ENCODE data around the gene EFS. TPM values are rescaled to one million over a fixed set of nuclear protein-coding genes. Genes with fewer than 3 reads are reported as not detected.

Gene EFS, protein sequence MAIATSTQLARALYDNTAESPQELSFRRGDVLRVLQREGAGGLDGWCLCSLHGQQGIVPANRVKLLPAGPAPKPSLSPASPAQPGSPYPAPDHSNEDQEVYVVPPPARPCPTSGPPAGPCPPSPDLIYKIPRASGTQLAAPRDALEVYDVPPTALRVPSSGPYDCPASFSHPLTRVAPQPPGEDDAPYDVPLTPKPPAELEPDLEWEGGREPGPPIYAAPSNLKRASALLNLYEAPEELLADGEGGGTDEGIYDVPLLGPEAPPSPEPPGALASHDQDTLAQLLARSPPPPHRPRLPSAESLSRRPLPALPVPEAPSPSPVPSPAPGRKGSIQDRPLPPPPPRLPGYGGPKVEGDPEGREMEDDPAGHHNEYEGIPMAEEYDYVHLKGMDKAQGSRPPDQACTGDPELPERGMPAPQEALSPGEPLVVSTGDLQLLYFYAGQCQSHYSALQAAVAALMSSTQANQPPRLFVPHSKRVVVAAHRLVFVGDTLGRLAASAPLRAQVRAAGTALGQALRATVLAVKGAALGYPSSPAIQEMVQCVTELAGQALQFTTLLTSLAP
- not detected in 2 replicates for total RNA-seq (2022)
- not detected for Bru-seq, nascent RNA
- not detected for BruChase-seq, experiment 1, labeled RNA remaining after a 6-hour chase
- not detected for BruChase-seq, experiment 2, labeled RNA remaining after a 2-hour chase
- long read RNA-seq = 0 reads

DNA sequence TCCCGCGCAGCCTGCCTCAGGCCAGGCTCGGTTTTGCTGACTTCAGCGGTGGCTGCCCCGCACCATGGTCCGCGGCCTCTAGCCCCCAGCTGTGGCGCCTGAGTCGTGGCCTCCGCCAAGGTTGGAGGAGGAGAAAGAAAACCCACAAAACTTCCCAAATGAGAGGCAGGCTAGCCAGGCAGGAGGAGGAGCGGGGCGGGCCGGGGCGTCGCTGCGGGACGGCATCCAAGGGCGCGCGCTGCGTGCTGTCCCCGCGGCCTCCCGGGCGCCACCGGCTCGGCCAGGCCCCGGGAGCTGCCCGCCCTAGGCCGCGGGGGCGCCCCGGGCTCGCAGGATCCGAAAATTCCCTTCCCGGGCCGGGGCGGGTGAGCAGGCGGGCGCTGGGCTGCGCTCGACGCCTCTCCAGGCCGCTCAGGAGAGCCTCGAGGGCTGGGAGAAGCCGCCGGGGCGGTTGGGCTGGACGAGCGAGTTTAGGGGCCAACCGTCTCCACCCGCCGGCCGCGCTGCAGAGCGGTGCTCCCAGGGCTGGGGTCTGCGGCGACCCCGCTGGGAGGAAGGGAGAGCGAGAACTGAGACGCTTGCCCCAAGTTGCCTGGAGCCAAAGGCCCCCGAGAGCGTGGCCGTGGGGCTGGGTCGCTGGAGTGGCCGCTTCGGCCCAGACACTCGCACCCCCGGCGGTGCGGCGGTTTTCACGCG lies at the start of gene EFS:
EFS (minus strand) TSS at position 137 of the 696 bp plus-strand sequence. CDS start 147 bp downstream, outside the sequence.
- ChIA-PET POLR2A (no interaction called here), CTCF (no interaction called here)
- no peak for DNase-seq (ENCODE audit: unreplicated experiment)
- Mint-ChIP-seq H3K4me1 (ENCODE audit: insufficient read depth, unreplicated experiment) (no peaks in the 10 kb centered on the region), H3K9me3 (ENCODE audit: unreplicated experiment) (no peaks in the 10 kb centered on the region), H3K27me3 (ENCODE audit: insufficient read depth, unreplicated experiment) (peaks cover 42% of the 10 kb centered on the region), H3K4me3 (ENCODE audit: unreplicated experiment) (no peak within 1 kb of the TSS), H3K36me3 (ENCODE audit: insufficient read depth, unreplicated experiment) (no peaks in the 10 kb centered on the region), H3K27ac (ENCODE audit: low read depth, unreplicated experiment) (no peak within 1 kb of the TSS)
- BruUV-seq (replicated peaks) = no TSS peak
- TF ChIP-seq, protein P1, sequence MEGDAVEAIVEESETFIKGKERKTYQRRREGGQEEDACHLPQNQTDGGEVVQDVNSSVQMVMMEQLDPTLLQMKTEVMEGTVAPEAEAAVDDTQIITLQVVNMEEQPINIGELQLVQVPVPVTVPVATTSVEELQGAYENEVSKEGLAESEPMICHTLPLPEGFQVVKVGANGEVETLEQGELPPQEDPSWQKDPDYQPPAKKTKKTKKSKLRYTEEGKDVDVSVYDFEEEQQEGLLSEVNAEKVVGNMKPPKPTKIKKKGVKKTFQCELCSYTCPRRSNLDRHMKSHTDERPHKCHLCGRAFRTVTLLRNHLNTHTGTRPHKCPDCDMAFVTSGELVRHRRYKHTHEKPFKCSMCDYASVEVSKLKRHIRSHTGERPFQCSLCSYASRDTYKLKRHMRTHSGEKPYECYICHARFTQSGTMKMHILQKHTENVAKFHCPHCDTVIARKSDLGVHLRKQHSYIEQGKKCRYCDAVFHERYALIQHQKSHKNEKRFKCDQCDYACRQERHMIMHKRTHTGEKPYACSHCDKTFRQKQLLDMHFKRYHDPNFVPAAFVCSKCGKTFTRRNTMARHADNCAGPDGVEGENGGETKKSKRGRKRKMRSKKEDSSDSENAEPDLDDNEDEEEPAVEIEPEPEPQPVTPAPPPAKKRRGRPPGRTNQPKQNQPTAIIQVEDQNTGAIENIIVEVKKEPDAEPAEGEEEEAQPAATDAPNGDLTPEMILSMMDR (IDR thresholded peaks at IDR 0.05; ENCODE audit: unreplicated experiment) = no peak
- intact Hi-C loops (cut with micrococcal nuclease) = no loop called here

GRCh38 chr14:23414254-23414653 lies 49.3 kb upstream of the EFS start:
- CTCF ChIA-PET = interaction anchor here (0.6 to 1.0 kb wide), 4 partner anchors 34 to 146 kb away, joined by 3 to 5 read pairs (median 4); no protein-coding TSS in a partner anchor

DNA sequence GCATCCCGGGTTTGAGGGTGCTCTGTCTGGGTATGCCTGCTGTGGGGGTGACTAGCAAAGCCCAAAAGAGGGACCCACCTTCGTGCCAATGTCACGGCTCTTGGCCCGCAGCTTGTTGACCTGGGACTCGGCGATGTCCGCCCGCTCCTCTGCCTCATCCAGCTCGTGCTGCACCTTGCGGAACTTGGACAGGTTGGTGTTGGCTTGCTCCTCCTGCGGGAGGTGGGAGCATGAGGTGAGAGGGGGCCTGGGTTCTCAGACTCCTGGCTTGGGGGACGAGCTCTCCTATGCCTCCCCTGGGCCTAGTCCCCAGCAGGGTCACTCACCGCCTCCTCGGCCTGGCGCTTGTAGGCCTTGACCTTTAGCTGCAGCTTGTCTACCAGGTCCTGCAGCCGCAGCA lies 48.7 kb upstream of the EFS start:
- DNase-seq (ENCODE audit: unreplicated experiment) = no peak
- Mint-ChIP-seq H3K27me3 (ENCODE audit: insufficient read depth, unreplicated experiment) (peaks cover 44% of the 10 kb centered on the region), H3K4me3 (ENCODE audit: unreplicated experiment) (no peak overlapping the region), H3K27ac (ENCODE audit: low read depth, unreplicated experiment) (no peak overlapping the region), H3K36me3 (ENCODE audit: insufficient read depth, unreplicated experiment) (no peaks in the 10 kb centered on the region), H3K4me1 (ENCODE audit: insufficient read depth, unreplicated experiment) (no peaks in the 10 kb centered on the region), H3K9me3 (ENCODE audit: unreplicated experiment) (no peaks in the 10 kb centered on the region)
- ChIA-PET CTCF (interaction anchor here (0.6 to 1.0 kb wide), 2 partner anchors 33 to 93 kb away, joined by 3 to 5 read pairs; no protein-coding TSS in a partner anchor), POLR2A (no interaction called here)
- intact Hi-C loops (cut with micrococcal nuclease) = no loop called here
- TF ChIP-seq, protein P1 (IDR thresholded peaks at IDR 0.05; ENCODE audit: unreplicated experiment) = no peak
- no TSS peak for BruUV-seq (replicated peaks)

More at GRCh38 chr14:23414254-23414653, 49.3 kb upstream of the EFS start:
- Mint-ChIP-seq H3K9me3 (ENCODE audit: unreplicated experiment) (no peaks in the 10 kb centered on the region), H3K4me3 (ENCODE audit: unreplicated experiment) (no peak overlapping the region), H3K36me3 (ENCODE audit: insufficient read depth, unreplicated experiment) (no peaks in the 10 kb centered on the region), H3K27ac (ENCODE audit: low read depth, unreplicated experiment) (no peak overlapping the region), H3K4me1 (ENCODE audit: insufficient read depth, unreplicated experiment) (no peaks in the 10 kb centered on the region), H3K27me3 (ENCODE audit: insufficient read depth, unreplicated experiment) (peaks cover 44% of the 10 kb centered on the region)
- TF ChIP-seq, protein P1 (IDR thresholded peaks at IDR 0.05; ENCODE audit: unreplicated experiment) = no peak
- no TSS peak for BruUV-seq (replicated peaks)
- no peak for DNase-seq (ENCODE audit: unreplicated experiment)
- intact Hi-C loops (cut with micrococcal nuclease) = no loop called here
- POLR2A ChIA-PET = interaction anchor here (0.7 kb wide), 1 partner anchor 10 kb away, joined by 3 read pairs; no protein-coding TSS in a partner anchor
